Small intestine (tissue), 7 donors: ENCODE results near the gene COG8. TPM values are rescaled to one million over a fixed set of nuclear protein-coding genes. Genes with fewer than 3 reads are reported as not detected.
"Not testable (repeated sequence)": the region's sequence is repeated elsewhere in the genome, so short reads cannot be mapped to it uniquely, and the experiment has no call there.

Experiments
- DNase-seq, 2 donors: peaks; one replicate each; pipeline versions ENCODE4 v3.0.0 to v3.0.0-alpha.2; 2013
- FAIRE-seq: peaks from 2 replicates; lab custom pipeline; 2012; peaks lifted over from hg19 to GRCh38; lab: Jason Lieb, UNC
- H3K27ac ChIP-seq, 3 donors: one replicate each; pipeline ENCODE4 v1.5.1; 2013; ENCODE audit warnings: low read length in 2 of 3, mild to moderate bottlenecking in 2 of 3, control low read depth in 1 of 3, inconsistent platforms in 1 of 3, low read depth in 1 of 3, moderate library complexity in 1 of 3
- H3K27me3 ChIP-seq, 3 donors: one replicate each; pipeline ENCODE4 v1.6.1; 2013; ENCODE audit warnings: low read length in 3 of 3, inconsistent platforms in 1 of 3; ENCODE audit not compliant: control insufficient read depth in 3 of 3, insufficient read depth in 3 of 3
- H3K36me3 ChIP-seq, 3 donors: one replicate each; pipeline ENCODE4 v1.6.1; 2013; ENCODE audit warnings: low read length in 3 of 3, inconsistent platforms in 1 of 3, low read depth in 1 of 3, mild to moderate bottlenecking in 1 of 3, moderate library complexity in 1 of 3; ENCODE audit not compliant: control insufficient read depth in 3 of 3, insufficient read depth in 2 of 3
- H3K4me1 ChIP-seq, 3 donors: one replicate each; pipeline ENCODE4 v1.6.1; 2013; ENCODE audit warnings: low read length in 2 of 3, inconsistent platforms in 1 of 3, low read depth in 1 of 3, mild to moderate bottlenecking in 1 of 3, moderate library complexity in 1 of 3; ENCODE audit not compliant: control insufficient read depth in 3 of 3, insufficient read depth in 2 of 3
- H3K4me3 ChIP-seq, 3 donors: one replicate each; pipeline ENCODE4 v1.5.1; 2013; ENCODE audit warnings: low read length in 3 of 3, control low read depth in 1 of 3, inconsistent platforms in 1 of 3, low read depth in 1 of 3, mild to moderate bottlenecking in 1 of 3, moderate library complexity in 1 of 3
- H3K9me3 ChIP-seq, 2 donors: one replicate each; pipeline ENCODE4 v1.6.1; 2013; ENCODE audit warnings: low read depth in 1 of 2, low read length in 1 of 2; ENCODE audit not compliant: control insufficient read depth in 2 of 2, insufficient read depth in 1 of 2
- WGBS, 3 donors: extraction: QIAGEN DNeasy Blood & Tissue Kit; methylation state at CpG; one replicate each; pipeline ENCODE4 v1.1.7; 2013; 5-methylcytosine and 5-hydroxymethylcytosine counted together
- polyA plus RNA-seq, 4 donors: library from polyadenylated mRNA; stranded (reverse) in 3 of 4; unstranded in 1 of 4; fragments of 200-250 nt in 3 of 4; fragments of 120-200 nt in 1 of 4; gene quantifications; one replicate each; pipeline versions ENCODE4 v1.2.1 to v1.2.3, GENCODE V29; 2013
- donor health status: healthy with polysubstance abuse.
- donor health status: control.
- donor health status: control.
- donor health status: Bipolar disorder and iron deficiency.
- donor health status: healthy.

COG8 gene
- polyA plus RNA-seq, 4 donors, result 13.0 to 32.9 (median 19.3) TPM

DNA sequence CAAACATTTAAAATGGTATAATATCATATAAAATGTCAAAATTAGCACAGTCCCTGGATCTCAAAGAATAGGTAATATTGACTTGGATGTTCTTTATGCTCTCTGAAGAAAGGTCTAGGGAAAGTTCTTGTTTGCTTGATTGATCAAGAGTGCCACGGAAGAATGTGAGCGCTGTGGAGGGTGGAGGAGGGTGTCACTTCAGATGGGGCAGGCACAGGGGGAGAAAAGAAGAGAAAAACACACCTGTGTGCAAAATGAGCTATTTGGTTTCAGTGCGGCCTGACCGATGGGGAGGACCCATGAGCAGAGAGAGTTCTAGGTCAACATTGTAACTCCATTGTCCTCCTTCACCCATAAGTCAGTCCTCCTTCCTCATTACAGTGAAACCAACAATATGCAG lies 37.1 kb downstream of the COG8 start:
- H3K9me3 ChIP-seq, result no peaks in the 10 kb centered on the region
- peaks cover 8 to 12% (median 10%) of the 10 kb centered on the region in 3 donors for H3K36me3 ChIP-seq
- H3K4me1 ChIP-seq, result no peaks in the 10 kb centered on the region
- FAIRE-seq (no peak), DNase-seq (no peak)
- no peak overlapping the region for H3K27ac ChIP-seq
- H3K4me3 ChIP-seq, result no peak overlapping the region
- no peaks in the 10 kb centered on the region for H3K27me3 ChIP-seq
- 95 to 96% (median 96%) methylated on average over 4 of the region's 4 CpGs for WGBS, 3 donors

DNA sequence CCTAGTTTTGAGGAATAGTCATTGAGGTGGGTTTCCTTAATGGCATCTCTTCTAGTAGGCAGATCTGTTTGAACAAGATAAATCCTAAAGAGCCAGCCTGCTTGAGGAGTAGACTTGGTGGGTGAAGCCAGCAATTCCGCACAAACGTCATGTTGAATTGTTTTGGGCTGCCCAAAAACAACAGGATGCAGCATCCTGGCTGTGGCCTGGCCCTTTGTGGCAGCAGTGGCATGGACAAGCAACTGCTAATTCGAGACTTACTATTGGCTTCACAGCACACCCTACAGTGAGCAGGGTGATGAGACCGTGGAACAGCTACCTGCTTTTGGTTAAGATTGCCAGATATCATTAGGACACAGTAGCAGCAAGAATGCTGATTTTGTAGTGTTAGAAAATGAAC lies 37.5 kb downstream of the COG8 start:
- no peaks in the 10 kb centered on the region for H3K9me3 ChIP-seq
- no peaks in the 10 kb centered on the region for H3K27me3 ChIP-seq
- 88 to 96% (median 94%) methylated on average over 4 of the region's 4 CpGs for WGBS, 3 donors
- no peak overlapping the region for H3K4me3 ChIP-seq
- H3K27ac ChIP-seq, result no peak overlapping the region
- H3K4me1 ChIP-seq, result no peaks in the 10 kb centered on the region
- DNase-seq (no peak), FAIRE-seq (no peak)
- H3K36me3 ChIP-seq, result peaks cover 8 to 12% (median 10%) of the 10 kb centered on the region in 3 donors

DNA sequence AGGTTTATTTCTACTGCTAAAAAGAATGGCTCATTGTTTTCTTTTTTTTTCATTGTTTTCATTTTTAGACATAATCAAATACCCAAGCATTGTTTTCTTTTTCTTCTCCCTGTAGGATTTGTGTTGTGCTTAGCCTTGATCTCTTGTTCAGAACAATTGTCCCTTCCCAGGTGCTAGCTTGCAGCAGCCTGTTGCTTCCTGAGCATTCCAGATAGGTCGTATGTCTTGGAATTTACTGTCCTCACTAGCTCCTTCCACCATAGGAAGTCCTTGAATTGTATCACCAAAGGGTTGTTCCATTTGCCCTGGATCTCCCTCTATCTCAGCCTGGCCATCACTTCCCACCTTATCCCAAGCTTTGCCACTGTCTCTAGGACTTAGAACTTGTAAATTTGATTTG lies 38.2 kb downstream of the COG8 start:
- FAIRE-seq, result no peak
- Histone ChIP-seq H3K4me1 (no peaks in the 10 kb centered on the region), H3K36me3 (peaks cover 8 to 12% (median 10%) of the 10 kb centered on the region in 3 donors), H3K9me3 (no peaks in the 10 kb centered on the region), H3K27me3 (no peaks in the 10 kb centered on the region), H3K4me3 (no peak overlapping the region), H3K27ac (no peak overlapping the region)
- DNase-seq, result no peak
- 64 to 82% (median 80%) methylated on average over 1 of the region's 1 CpG for WGBS, 3 donors

DNA sequence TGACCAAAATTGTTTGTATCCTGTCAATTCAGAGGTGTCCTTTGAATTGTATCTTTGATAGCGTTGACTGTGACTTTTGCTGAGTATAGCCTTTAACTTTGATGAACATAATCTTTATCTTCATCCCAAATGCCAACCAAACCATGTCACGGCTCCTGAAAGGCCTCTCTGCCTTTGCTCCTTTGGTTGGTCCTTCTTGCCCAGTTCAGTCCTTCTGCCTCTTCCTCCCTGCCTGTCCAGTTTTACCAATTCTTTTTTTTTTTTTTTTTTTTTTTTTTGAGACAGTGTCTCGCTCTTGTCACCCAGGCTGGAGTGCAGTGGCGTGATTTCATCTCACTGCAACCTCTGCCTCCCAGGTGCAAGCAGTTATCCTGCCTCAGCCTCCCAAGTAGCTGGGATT lies 41.1 kb downstream of the COG8 start:
- no peaks in the 10 kb centered on the region for H3K27me3 ChIP-seq
- no peak for FAIRE-seq
- H3K36me3 ChIP-seq, result peaks cover 8 to 13% (median 10%) of the 10 kb centered on the region in 3 donors
- H3K4me1 ChIP-seq, result no peaks in the 10 kb centered on the region
- H3K4me3 ChIP-seq, result no peak overlapping the region
- WGBS, 3 donors, result 98 to 100% (median 99%) methylated on average over 4 of the region's 4 CpGs
- no peak overlapping the region for H3K27ac ChIP-seq
- no peak for DNase-seq
- no peaks in the 10 kb centered on the region for H3K9me3 ChIP-seq

DNA sequence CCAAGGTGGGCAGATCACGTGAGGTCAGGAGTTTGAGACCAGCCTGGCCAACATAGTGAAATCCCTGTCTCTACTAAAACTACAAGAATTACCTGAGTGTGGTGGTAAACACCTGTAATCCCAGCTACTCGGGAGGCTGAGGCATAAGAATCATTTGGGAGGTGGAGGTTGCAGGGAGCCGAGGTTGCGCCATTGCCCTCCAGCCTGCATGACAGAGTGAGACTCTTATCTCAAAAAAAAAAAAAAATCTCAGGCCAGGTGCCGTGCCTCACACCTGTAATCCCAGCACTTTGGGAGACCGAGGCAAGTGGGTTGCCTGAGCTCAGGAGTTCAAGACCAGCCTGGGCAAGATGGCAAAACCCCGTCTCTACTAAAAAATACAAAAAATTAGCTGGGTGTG lies 42.6 kb downstream of the COG8 start:
- H3K36me3 ChIP-seq, result peaks cover 6 to 11% (median 8%) of the 10 kb centered on the region in 3 donors
- H3K27ac ChIP-seq, H3K9me3 ChIP-seq, FAIRE-seq, H3K4me3 ChIP-seq, DNase-seq, H3K4me1 ChIP-seq, H3K27me3 ChIP-seq: not testable (repeated sequence)
- WGBS, 3 donors, result 97 to 99% (median 98%) methylated on average over 7 of the region's 7 CpGs

DNA sequence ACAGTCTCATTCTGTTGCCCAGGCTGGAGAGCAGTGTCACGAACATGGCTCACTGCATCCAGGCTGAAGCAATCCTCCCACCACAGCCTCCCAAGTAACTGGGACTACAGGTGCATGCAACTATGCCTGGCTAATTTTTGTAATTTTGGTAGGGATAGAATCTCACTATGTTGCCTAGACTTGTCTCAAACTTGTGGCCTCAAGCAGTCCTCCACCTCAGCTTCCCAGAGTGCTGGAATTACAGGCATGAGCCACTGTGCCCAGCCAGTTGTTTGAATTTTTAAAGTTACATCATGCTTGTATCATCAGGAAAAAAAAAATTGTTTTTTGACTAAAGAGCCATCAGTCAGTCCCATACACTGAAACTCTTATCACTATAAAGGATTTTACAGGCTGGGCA lies 45.3 kb downstream of the COG8 start:
- WGBS, 3 donors, result 93 to 100% (median 97%) methylated on average over 1 of the region's 1 CpG
- Histone ChIP-seq H3K27ac (no peak overlapping the region), H3K36me3 (peaks cover 0 to 8% (median 0%) of the 10 kb centered on the region in 3 donors), H3K4me3 (no peak overlapping the region), H3K27me3 (no peaks in the 10 kb centered on the region), H3K9me3 (no peaks in the 10 kb centered on the region), H3K4me1 (no peaks in the 10 kb centered on the region)
- FAIRE-seq, result no peak
- DNase-seq, result no peak

DNA sequence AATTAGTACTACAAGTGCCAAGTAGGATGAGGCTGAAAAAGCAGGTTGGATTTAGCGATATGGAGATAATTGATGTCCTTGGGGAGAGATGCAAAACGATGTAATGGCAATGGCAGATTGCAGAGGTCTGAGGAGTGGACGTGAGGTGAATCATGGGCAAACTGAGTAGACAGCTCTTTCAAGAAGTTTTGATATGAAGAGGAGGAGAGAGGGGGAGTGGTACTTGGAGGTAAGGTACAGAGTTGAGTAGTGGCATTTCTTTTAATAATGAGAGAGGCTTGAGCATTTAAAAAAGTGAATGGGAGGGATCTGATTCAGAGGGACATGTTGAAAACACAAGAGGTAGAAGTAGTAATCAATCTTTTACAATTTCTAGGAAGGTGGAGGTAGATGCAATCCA lies 46.0 kb downstream of the COG8 start:
- Histone ChIP-seq H3K4me3 (no peak overlapping the region), H3K4me1 (no peaks in the 10 kb centered on the region), H3K27ac (no peak overlapping the region), H3K9me3 (no peaks in the 10 kb centered on the region), H3K27me3 (no peaks in the 10 kb centered on the region), H3K36me3 (peaks cover 0 to 8% (median 0%) of the 10 kb centered on the region in 3 donors)
- DNase-seq (no peak), FAIRE-seq (no peak)
- WGBS, 3 donors, result 71 to 79% (median 78%) methylated on average over 3 of the region's 3 CpGs

DNA sequence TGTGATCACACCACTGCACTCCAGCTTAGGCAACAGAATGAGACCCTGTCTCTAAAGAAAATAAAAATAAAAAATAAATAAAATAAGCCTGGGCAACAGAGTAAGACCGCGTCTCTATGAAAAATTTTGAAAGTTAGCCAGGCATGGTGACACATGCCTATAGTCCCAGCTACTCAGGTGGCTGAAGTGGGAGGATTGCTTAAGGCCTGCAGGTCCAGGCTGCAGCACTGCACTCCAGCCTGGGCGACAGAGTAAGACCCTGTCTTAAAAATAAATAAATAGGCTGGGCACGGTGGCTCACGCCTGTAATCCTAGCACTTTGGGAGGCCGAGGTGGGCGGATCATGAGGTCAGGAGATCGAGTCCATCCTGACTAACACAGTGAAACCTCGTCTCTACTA lies 47.7 kb downstream of the COG8 start:
- H3K4me1 ChIP-seq, H3K27me3 ChIP-seq, H3K27ac ChIP-seq, H3K4me3 ChIP-seq, DNase-seq, H3K9me3 ChIP-seq, FAIRE-seq: not testable (repeated sequence)
- peaks cover 0 to 11% (median 0%) of the 10 kb centered on the region in 3 donors for H3K36me3 ChIP-seq
- 90 to 96% (median 94%) methylated on average over 9 of the region's 9 CpGs for WGBS, 3 donors
